H9 (cell line): ENCODE measurements around the gene CNOT6. TPM values are rescaled to one million over a fixed set of nuclear protein-coding genes. Genes with fewer than 3 reads are reported as not detected.

ENCODE experiments used
- DNase-seq: peaks from one replicate; pipeline ENCODE4 v3.0.0-alpha.2; 2017
- H2AFZ ChIP-seq: one replicate; pipeline ENCODE4 v1.6.1; 2013; ENCODE audit warnings: mild to moderate bottlenecking, low read length, control low read depth, moderate library complexity
- H2AK5ac ChIP-seq: 2 replicates; pipeline ENCODE4 v1.6.1; 2013; ENCODE audit warnings: low read length, control low read depth, mixed read lengths; ENCODE audit not compliant: insufficient read length
- H2BK120ac ChIP-seq: one replicate; pipeline ENCODE4 v1.6.1; 2013; ENCODE audit warnings: low read depth, mild to moderate bottlenecking, low read length, control low read depth, inconsistent platforms; ENCODE audit not compliant: poor library complexity, severe bottlenecking
- H2BK12ac ChIP-seq: 2 replicates; pipeline ENCODE4 v1.6.1; 2013; ENCODE audit warnings: low read length, control low read depth, mixed read lengths, low read depth; ENCODE audit not compliant: insufficient read length
- H2BK15ac ChIP-seq: 2 replicates; pipeline ENCODE4 v1.6.1; 2013; ENCODE audit warnings: low read depth, low read length, control low read depth
- H2BK20ac ChIP-seq: one replicate; pipeline ENCODE4 v1.6.1; 2013; ENCODE audit warnings: low read depth, mild to moderate bottlenecking, low read length, control low read depth, inconsistent platforms; ENCODE audit not compliant: poor library complexity, severe bottlenecking
- H2BK5ac ChIP-seq: 2 replicates; pipeline ENCODE4 v1.6.1; 2013; ENCODE audit warnings: low read length, control low read depth, mixed read lengths; ENCODE audit not compliant: insufficient read length
- H3K14ac ChIP-seq: 2 replicates; pipeline ENCODE4 v1.6.1; 2013; ENCODE audit warnings: low read length, control low read depth; ENCODE audit not compliant: insufficient read depth
- H3K18ac ChIP-seq: 2 replicates; pipeline ENCODE4 v1.6.1; 2013; ENCODE audit warnings: low read depth, mild to moderate bottlenecking, mixed read lengths, low read length, control low read depth; ENCODE audit not compliant: insufficient read length
- H3K23ac ChIP-seq: 2 replicates; pipeline ENCODE4 v1.6.1; 2013; ENCODE audit warnings: low read length, control low read depth, mixed read lengths, low read depth; ENCODE audit not compliant: insufficient read length
- H3K23me2 ChIP-seq: 2 replicates; pipeline ENCODE4 v1.6.1; 2013; ENCODE audit warnings: low read depth, mild to moderate bottlenecking, mixed read lengths, low read length, control low read depth; ENCODE audit not compliant: insufficient read length, poor library complexity, severe bottlenecking
- H3K27ac ChIP-seq: 2 replicates; pipeline ENCODE4 v1.5.1; 2013; ENCODE audit warnings: low read length, control low read depth, mixed read lengths, low read depth; ENCODE audit not compliant: insufficient read length
- H3K27me3 ChIP-seq: 2 replicates; pipeline ENCODE4 v1.6.1; 2013; ENCODE audit warnings: low read length, control low read depth, inconsistent platforms; ENCODE audit not compliant: insufficient read depth
- H3K4ac ChIP-seq: 2 replicates; pipeline ENCODE4 v1.6.1; 2013; ENCODE audit warnings: low read depth, mild to moderate bottlenecking, control low read depth, inconsistent platforms, low read length, moderate library complexity
- H3K4me1 ChIP-seq: 2 replicates; pipeline ENCODE4 v1.6.1; 2013; ENCODE audit warnings: low read length, control low read depth, inconsistent platforms; ENCODE audit not compliant: insufficient read depth
- H3K4me2 ChIP-seq: 2 replicates; pipeline ENCODE4 v1.6.1; 2013; ENCODE audit warnings: low read length, control low read depth, mixed read lengths; ENCODE audit not compliant: insufficient read length, insufficient read depth
- H3K56ac ChIP-seq: 2 replicates; pipeline ENCODE4 v1.6.1; 2013; ENCODE audit warnings: low read depth, mild to moderate bottlenecking, mixed read lengths, low read length, control low read depth; ENCODE audit not compliant: insufficient read length
- H3K79me1 ChIP-seq: 2 replicates; pipeline ENCODE4 v1.6.1; 2013; ENCODE audit warnings: low read depth, mild to moderate bottlenecking, moderate library complexity, low read length, control low read depth, inconsistent platforms; ENCODE audit not compliant: insufficient read depth, poor library complexity, severe bottlenecking
- H3K79me2 ChIP-seq: 2 replicates; pipeline ENCODE4 v1.6.1; 2013; ENCODE audit warnings: low read length, control low read depth, inconsistent platforms; ENCODE audit not compliant: insufficient read depth
- H3K9ac ChIP-seq: 2 replicates; pipeline ENCODE4 v1.6.1; 2013; ENCODE audit warnings: low read length, control low read depth, mixed read lengths; ENCODE audit not compliant: insufficient read length; ENCODE audit errors: extremely low read depth
- H3K9me3 ChIP-seq: one replicate; pipeline ENCODE4 v1.6.1; 2013; ENCODE audit warnings: low read depth, low read length, inconsistent platforms; ENCODE audit not compliant: control insufficient read depth
- H3T11ph ChIP-seq: one replicate; pipeline ENCODE4 v1.6.1; 2013; ENCODE audit warnings: mild to moderate bottlenecking, low read length, control low read depth, inconsistent platforms
- H4K20me1 ChIP-seq: one replicate; pipeline ENCODE4 v1.6.1; 2013; ENCODE audit not compliant: control insufficient read depth, insufficient read length, insufficient read depth
- H4K5ac ChIP-seq: 2 replicates; pipeline ENCODE4 v1.6.1; 2013; ENCODE audit warnings: low read depth, mild to moderate bottlenecking, mixed read lengths, low read length, control low read depth; ENCODE audit not compliant: insufficient read length
- H4K8ac ChIP-seq: replicated peaks from 2 replicates; pipeline ENCODE4 v1.6.1; 2013; ENCODE audit warnings: low read length, control low read depth, mixed read lengths, low read depth; ENCODE audit not compliant: insufficient read length
- H4K91ac ChIP-seq: 2 replicates; pipeline ENCODE4 v1.6.1; 2013; ENCODE audit warnings: low read depth, mild to moderate bottlenecking, moderate library complexity, mixed read lengths, low read length, control low read depth; ENCODE audit not compliant: insufficient read length
- H3K27ac Mint-ChIP-seq, 3 experiments: 2 replicates in 2 of 3; 3 replicates in 1 of 3; pipeline ENCODE4 v1.8.0; 2020 to 2021; ENCODE audit warnings: mixed read lengths in 3 of 3, mild to moderate bottlenecking in 1 of 3, moderate library complexity in 1 of 3
- H3K27me3 Mint-ChIP-seq: 2 replicates; pipeline ENCODE4 v1.8.0; 2021; ENCODE audit warnings: low read depth, mild to moderate bottlenecking, moderate library complexity, mixed read lengths
- H3K36me3 Mint-ChIP-seq, 3 experiments: 2 replicates in 2 of 3; 3 replicates in 1 of 3; pipeline ENCODE4 v1.8.0; 2020 to 2021; ENCODE audit warnings: low read depth in 3 of 3, mixed read lengths in 3 of 3; ENCODE audit not compliant: insufficient read depth in 1 of 3
- H3K4me1 Mint-ChIP-seq, 2 experiments: 2 replicates each; pipeline ENCODE4 v1.8.0; 2020; ENCODE audit warnings: mixed read lengths in 2 of 2
- H3K4me3 Mint-ChIP-seq, 2 experiments: 2 replicates in 1 of 2; 3 replicates in 1 of 2; pipeline ENCODE4 v1.8.0; 2020 to 2021; ENCODE audit warnings: mild to moderate bottlenecking in 2 of 2, mixed read lengths in 2 of 2, moderate library complexity in 1 of 2
- H3K9me3 Mint-ChIP-seq, 2 experiments: 2 replicates in 1 of 2; 3 replicates in 1 of 2; pipeline ENCODE4 v1.8.0; 2020; ENCODE audit warnings: mild to moderate bottlenecking in 2 of 2, mixed read lengths in 2 of 2, moderate library complexity in 1 of 2
- WGBS: extraction: QIAGEN DNeasy Blood & Tissue Kit; methylation state at CpG from one replicate; pipeline ENCODE4 v1.1.7; 2013; ENCODE audit warnings: missing lambda C conversion rate, low lambda C conversion rate, mixed read lengths; ENCODE audit not compliant: insufficient read length; ENCODE audit errors: extremely low coverage; 5-methylcytosine and 5-hydroxymethylcytosine counted together
- total RNA-seq: library from RNA; stranded (reverse); gene quantifications from 2 replicates; pipeline ENCODE4 v1.2.1, GENCODE V29; 2021
- TF ChIP-seq, protein P1 (sequence below): fragments of 200-600 bp; sonication (generic); conservative IDR thresholded peaks from 3 replicates; pipeline ENCODE4 v1.8.0; 2021; ENCODE audit warnings: antibody characterized with exemption, mild to moderate bottlenecking

CNOT6 gene
- total RNA-seq, 1 experiment from 2014 or later: 45.0 TPM

DNA sequence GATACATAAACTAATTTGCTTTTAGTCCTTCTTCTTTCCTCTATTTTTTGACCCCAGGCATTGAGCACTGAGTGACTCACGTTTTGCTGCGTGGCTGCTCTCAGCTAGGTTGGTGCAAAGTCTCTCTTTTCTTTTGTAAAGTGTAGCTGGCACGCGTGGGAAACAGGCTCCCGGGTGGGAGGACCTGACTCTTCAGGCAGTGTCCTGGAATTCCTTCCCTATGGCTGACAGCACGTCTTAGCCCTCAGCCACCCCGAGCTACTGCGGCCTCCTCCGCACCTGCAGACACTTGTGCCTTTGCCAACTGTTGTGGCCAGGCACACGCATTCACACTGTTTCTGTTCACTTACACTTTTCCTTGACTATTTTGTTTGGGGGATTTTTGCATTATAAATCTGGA is 98.0 kb downstream of the CNOT6 start:
- H3K56ac ChIP-seq: no peak overlapping the region
- H4K20me1 ChIP-seq: no peaks in the 10 kb centered on the region
- H4K91ac ChIP-seq: no peak overlapping the region
- TF ChIP-seq, protein P1, sequence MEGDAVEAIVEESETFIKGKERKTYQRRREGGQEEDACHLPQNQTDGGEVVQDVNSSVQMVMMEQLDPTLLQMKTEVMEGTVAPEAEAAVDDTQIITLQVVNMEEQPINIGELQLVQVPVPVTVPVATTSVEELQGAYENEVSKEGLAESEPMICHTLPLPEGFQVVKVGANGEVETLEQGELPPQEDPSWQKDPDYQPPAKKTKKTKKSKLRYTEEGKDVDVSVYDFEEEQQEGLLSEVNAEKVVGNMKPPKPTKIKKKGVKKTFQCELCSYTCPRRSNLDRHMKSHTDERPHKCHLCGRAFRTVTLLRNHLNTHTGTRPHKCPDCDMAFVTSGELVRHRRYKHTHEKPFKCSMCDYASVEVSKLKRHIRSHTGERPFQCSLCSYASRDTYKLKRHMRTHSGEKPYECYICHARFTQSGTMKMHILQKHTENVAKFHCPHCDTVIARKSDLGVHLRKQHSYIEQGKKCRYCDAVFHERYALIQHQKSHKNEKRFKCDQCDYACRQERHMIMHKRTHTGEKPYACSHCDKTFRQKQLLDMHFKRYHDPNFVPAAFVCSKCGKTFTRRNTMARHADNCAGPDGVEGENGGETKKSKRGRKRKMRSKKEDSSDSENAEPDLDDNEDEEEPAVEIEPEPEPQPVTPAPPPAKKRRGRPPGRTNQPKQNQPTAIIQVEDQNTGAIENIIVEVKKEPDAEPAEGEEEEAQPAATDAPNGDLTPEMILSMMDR: no peak
- Mint-ChIP-seq H3K27ac (no peak overlapping the region), H3K4me1 (peaks cover 3 to 9% of the 10 kb centered on the region in 2 experiments; a peak in 3 of 4 replicates), H3K9me3 (no peaks in the 10 kb centered on the region), H3K27me3 (peaks cover 63% of the 10 kb centered on the region), H3K4me3 (peak overlapping the region; percentile 33 to 69), H3K36me3 (peaks cover 0 to 4% (median 0%) of the 10 kb centered on the region in 3 experiments; a peak in 1 of 7 replicates)
- peaks cover 10% of the 10 kb centered on the region for H3K23me2 ChIP-seq
- H2BK12ac ChIP-seq: no peak overlapping the region
- H3K4me1 ChIP-seq: no peaks in the 10 kb centered on the region
- no peak overlapping the region for H3T11ph ChIP-seq
- no CpG with 5 or more reads among the region's 10 CpGs for WGBS
- no peak overlapping the region for H3K18ac ChIP-seq
- no peak overlapping the region for H2AFZ ChIP-seq
- H3K27me3 ChIP-seq: peaks cover 28% of the 10 kb centered on the region
- no peak overlapping the region for H3K23ac ChIP-seq
- no peak for DNase-seq
- no peak overlapping the region for H2AK5ac ChIP-seq
- H2BK120ac ChIP-seq: no peak overlapping the region
- no peaks in the 10 kb centered on the region for H3K79me1 ChIP-seq
- H3K27ac ChIP-seq: no peak overlapping the region
- no peak overlapping the region for H4K8ac ChIP-seq
- H2BK20ac ChIP-seq: no peak overlapping the region
- H2BK15ac ChIP-seq: no peak overlapping the region
- H4K5ac ChIP-seq: no peak overlapping the region
- H3K79me2 ChIP-seq: no peaks in the 10 kb centered on the region
- H2BK5ac ChIP-seq: no peak overlapping the region
- no peak overlapping the region for H3K9ac ChIP-seq
- H3K9me3 ChIP-seq: no peaks in the 10 kb centered on the region
- no peak overlapping the region for H3K14ac ChIP-seq
- no peak overlapping the region for H3K4ac ChIP-seq
- H3K4me2 ChIP-seq: no peak overlapping the region
